GM12891 (cell line): ENCODE data around the gene SPDYE5.
"Not testable (repeated sequence)": the region's sequence is repeated elsewhere in the genome, so short reads cannot be mapped to it uniquely, and the experiment has no call there.

ENCODE experiments used
- PAX5 ChIP-seq: IDR thresholded peaks from 2 replicates; pipeline ENCODE4 v1.6.1; 2011; ENCODE audit warnings: low read length, moderate library complexity, mild to moderate bottlenecking; ENCODE audit not compliant: insufficient read depth, severe bottlenecking
- POLR2A ChIP-seq: IDR thresholded peaks from 2 replicates; pipeline ENCODE4 v1.6.1; 2011; ENCODE audit warnings: low read depth, low read length, control low read depth
- POLR2AphosphoS5 ChIP-seq: IDR thresholded peaks from 2 replicates; pipeline ENCODE4 v1.6.1; 2011; ENCODE audit warnings: low read depth, low read length, control low read depth
- POU2F2 ChIP-seq: IDR thresholded peaks from 2 replicates; pipeline ENCODE4 v1.6.1; 2011; ENCODE audit warnings: low read depth, mild to moderate bottlenecking, control low read depth, low read length, moderate library complexity
- SPI1 ChIP-seq: IDR thresholded peaks from 2 replicates; pipeline ENCODE4 v1.6.1; 2011; ENCODE audit warnings: low read depth, low read length, control low read depth
- TAF1 ChIP-seq: IDR thresholded peaks from 2 replicates; pipeline ENCODE4 v1.6.1; 2011; ENCODE audit warnings: low read depth, low read length, control low read depth

- TF ChIP-seq POLR2AphosphoS5, TAF1, POLR2A, SPI1, POU2F2, PAX5: not testable (repeated sequence)
These were observed 35.7 kb upstream of the SPDYE5 start for GRCh38 chr7:75456403-75456802.
